ENCODE data around the gene CUEDC2. TPM values are rescaled to one million over a fixed set of nuclear protein-coding genes. Genes with fewer than 3 reads are reported as not detected.

The CUEDC2 gene
- total RNA-seq, 2 experiments from 2014 or later, result 63.3 to 64.4 TPM

- Mint-ChIP-seq H3K36me3 (ENCODE audit: low read depth) (peaks cover 1% of the 10 kb centered on the region), H3K4me3 (peak overlapping the region; percentile 95), H3K9me3 (no peaks in the 10 kb centered on the region), H3K27ac (peak overlapping the region; percentile 73), H3K27me3 (ENCODE audit: low read depth) (peaks cover 18% of the 10 kb centered on the region), H3K4me1 (ENCODE audit: low read depth) (peaks cover 38% of the 10 kb centered on the region)
- CTCF ChIA-PET, result interaction anchor here (0.6 to 6.1 kb wide), 26 partner anchors 9 to 206 kb away, joined by 3 to 49 read pairs (median 5); partner anchors contain the start of genes C10orf95, CUEDC2, ELOVL3 and NFKB2
- intact Hi-C loops (cut with micrococcal nuclease), result loop anchor here (1.0 to 5.0 kb wide), 11 partner anchors 10 to 605 kb away; partner anchors contain the start of genes ACTR1A, CUEDC2 and OGA
- peak; percentile 23 for DNase-seq
Observed at GRCh38 chr10:102421757-102422512, 10.4 kb downstream of the CUEDC2 start.

GRCh38 chr10:102421507-102421756 is 10.9 kb downstream of the CUEDC2 start:
- Mint-ChIP-seq H3K36me3 (ENCODE audit: low read depth) (peaks cover 1% of the 10 kb centered on the region), H3K9me3 (no peaks in the 10 kb centered on the region), H3K27ac (no peak overlapping the region), H3K4me1 (ENCODE audit: low read depth) (peaks cover 33% of the 10 kb centered on the region), H3K27me3 (ENCODE audit: low read depth) (peaks cover 18% of the 10 kb centered on the region), H3K4me3 (peak overlapping the region; percentile 95)
- DNase-seq, result no peak
- CTCF ChIA-PET, result interaction anchor here (0.9 to 6.1 kb wide), 12 partner anchors 10 to 194 kb away, joined by 3 to 49 read pairs (median 12); partner anchors contain the start of genes C10orf95 and NFKB2
- intact Hi-C loops (cut with micrococcal nuclease), result loop anchor here (1.0 to 5.0 kb wide), 10 partner anchors 11 to 604 kb away; partner anchors contain the start of genes ACTR1A, CUEDC2 and OGA

GRCh38 chr10:102420714-102421506 is 11.5 kb downstream of the CUEDC2 start, which contains the start of gene FBXL15:
Gene FBXL15 (plus strand): TSS chr10:102420836. CDS start chr10:102421130, 294 bp downstream.
- peak within 1 kb of the TSS; percentile 95 for H3K4me3 Mint-ChIP-seq
- CTCF ChIA-PET, result interaction anchor here (0.7 to 6.1 kb wide), 14 partner anchors 9 to 194 kb away, joined by 3 to 49 read pairs (median 8); partner anchors contain the start of genes C10orf95 and NFKB2
- no peaks in the 10 kb centered on the region for H3K9me3 Mint-ChIP-seq
- peak; percentile 98 for DNase-seq
- H3K27ac Mint-ChIP-seq, result peak within 1 kb of the TSS; percentile 91
- H3K27me3 Mint-ChIP-seq (ENCODE audit: low read depth), result peaks cover 21% of the 10 kb centered on the region
- peaks cover 1% of the 10 kb centered on the region for H3K36me3 Mint-ChIP-seq (ENCODE audit: low read depth)
- peaks cover 30% of the 10 kb centered on the region for H3K4me1 Mint-ChIP-seq (ENCODE audit: low read depth)
- intact Hi-C loops (cut with micrococcal nuclease), result loop anchor here (1.0 to 5.0 kb wide), 10 partner anchors 11 to 604 kb away; partner anchors contain the start of genes ACTR1A, CUEDC2 and OGA

GRCh38 chr10:102420181-102420713 is 12.1 kb downstream of the CUEDC2 start:
- intact Hi-C loops (cut with micrococcal nuclease), result loop anchor here (5.0 kb wide), 1 partner anchor 603 kb away; the partner anchor contains the start of gene OGA
- Mint-ChIP-seq H3K9me3 (no peaks in the 10 kb centered on the region), H3K4me1 (ENCODE audit: low read depth) (peaks cover 30% of the 10 kb centered on the region), H3K36me3 (ENCODE audit: low read depth) (peaks cover 1% of the 10 kb centered on the region), H3K4me3 (peak overlapping the region; percentile 95), H3K27me3 (ENCODE audit: low read depth) (peaks cover 25% of the 10 kb centered on the region), H3K27ac (peak overlapping the region; percentile 91)
- CTCF ChIA-PET, result interaction anchor here (0.7 to 5.3 kb wide), 12 partner anchors 8 to 193 kb away, joined by 3 to 49 read pairs (median 6); partner anchors contain the start of genes C10orf95 and NFKB2
- no peak for DNase-seq

GRCh38 chr10:102419269-102420180 is 12.8 kb downstream of the CUEDC2 start:
- Mint-ChIP-seq H3K36me3 (ENCODE audit: low read depth) (peaks cover 1% of the 10 kb centered on the region), H3K9me3 (no peaks in the 10 kb centered on the region), H3K4me1 (ENCODE audit: low read depth) (peaks cover 30% of the 10 kb centered on the region), H3K27ac (no peak overlapping the region), H3K27me3 (ENCODE audit: low read depth) (peaks cover 25% of the 10 kb centered on the region), H3K4me3 (peak overlapping the region; percentile 95)
- peak; percentile 72 for DNase-seq
- CTCF ChIA-PET, result interaction anchor here (0.7 to 5.3 kb wide), 12 partner anchors 8 to 192 kb away, joined by 3 to 49 read pairs (median 6); partner anchors contain the start of genes C10orf95 and NFKB2
- intact Hi-C loops (cut with micrococcal nuclease), result loop anchor here (5.0 kb wide), 1 partner anchor 602 kb away; the partner anchor contains the start of gene OGA

GRCh38 chr10:102418622-102419268 is 13.6 kb downstream of the CUEDC2 start, which contains the start of gene PSD:
Gene PSD (minus strand): TSS chr10:102418785. CDS start chr10:102417038, 1,747 bp downstream.
- H3K9me3 Mint-ChIP-seq, result no peaks in the 10 kb centered on the region
- H3K27me3 Mint-ChIP-seq (ENCODE audit: low read depth), result peaks cover 27% of the 10 kb centered on the region
- H3K36me3 Mint-ChIP-seq (ENCODE audit: low read depth), result peaks cover 1% of the 10 kb centered on the region
- CTCF ChIA-PET, result no interaction called here
- DNase-seq, result no peak
- peak within 1 kb of the TSS; percentile 95 for H3K4me3 Mint-ChIP-seq
- intact Hi-C loops (cut with micrococcal nuclease), result no loop called here
- H3K4me1 Mint-ChIP-seq (ENCODE audit: low read depth), result peaks cover 30% of the 10 kb centered on the region
- H3K27ac Mint-ChIP-seq, result no peak within 1 kb of the TSS

- Mint-ChIP-seq H3K4me1 (ENCODE audit: low read depth) (peaks cover 25% of the 10 kb centered on the region), H3K27me3 (ENCODE audit: low read depth) (peaks cover 27% of the 10 kb centered on the region), H3K4me3 (no peak overlapping the region), H3K36me3 (ENCODE audit: low read depth) (peaks cover 1% of the 10 kb centered on the region), H3K27ac (no peak overlapping the region), H3K9me3 (no peaks in the 10 kb centered on the region)
- intact Hi-C loops (cut with micrococcal nuclease), result no loop called here
- no peak for DNase-seq
- CTCF ChIA-PET, result no interaction called here
Observed at GRCh38 chr10:102416695-102417094, 15.7 kb downstream of the CUEDC2 start.

- intact Hi-C loops (cut with micrococcal nuclease), result no loop called here
- Mint-ChIP-seq H3K36me3 (ENCODE audit: low read depth) (peaks cover 1% of the 10 kb centered on the region), H3K9me3 (no peaks in the 10 kb centered on the region), H3K4me3 (no peak overlapping the region), H3K4me1 (ENCODE audit: low read depth) (peaks cover 28% of the 10 kb centered on the region), H3K27me3 (ENCODE audit: low read depth) (peaks cover 27% of the 10 kb centered on the region), H3K27ac (no peak overlapping the region)
- DNase-seq, result no peak
- CTCF ChIA-PET, result interaction anchor here (1.4 kb wide), 1 partner anchor 16 kb away, joined by 3 read pairs; no protein-coding TSS in a partner anchor
Observed at GRCh38 chr10:102416283-102416682, 16.1 kb downstream of the CUEDC2 start.

- Mint-ChIP-seq H3K4me3 (no peak overlapping the region), H3K27me3 (ENCODE audit: low read depth) (peaks cover 27% of the 10 kb centered on the region), H3K36me3 (ENCODE audit: low read depth) (no peaks in the 10 kb centered on the region), H3K4me1 (ENCODE audit: low read depth) (peaks cover 26% of the 10 kb centered on the region), H3K9me3 (no peaks in the 10 kb centered on the region), H3K27ac (no peak overlapping the region)
- CTCF ChIA-PET, result interaction anchor here (1.4 kb wide), 1 partner anchor 15 kb away, joined by 3 read pairs; no protein-coding TSS in a partner anchor
- DNase-seq, result no peak
- intact Hi-C loops (cut with micrococcal nuclease), result no loop called here
Observed at GRCh38 chr10:102414749-102415148, 17.6 kb downstream of the CUEDC2 start.

GRCh38 chr10:102413806-102414561 is 18.4 kb downstream of the CUEDC2 start:
- no peak for DNase-seq
- CTCF ChIA-PET, result interaction anchor here (3.2 kb wide), 1 partner anchor 15 kb away, joined by 25 read pairs; no protein-coding TSS in a partner anchor
- Mint-ChIP-seq H3K4me1 (ENCODE audit: low read depth) (peaks cover 23% of the 10 kb centered on the region), H3K27ac (no peak overlapping the region), H3K4me3 (no peak overlapping the region), H3K9me3 (no peaks in the 10 kb centered on the region), H3K36me3 (ENCODE audit: low read depth) (no peaks in the 10 kb centered on the region), H3K27me3 (ENCODE audit: low read depth) (peaks cover 24% of the 10 kb centered on the region)
- intact Hi-C loops (cut with micrococcal nuclease), result no loop called here
